ENCODE results near the gene CLSTN2. TPM values are rescaled to one million over a fixed set of nuclear protein-coding genes. Genes with fewer than 3 reads are reported as not detected.

The CLSTN2 gene
- total and polyA plus RNA-seq, 2 of the 8 experiments (the other 6 are each of a cell fraction or from before 2014, with no cell fraction given), result 0.39 to 0.52 TPM

- Histone ChIP-seq H3K4ac (replicated peaks; ENCODE audit: insufficient read length, low read depth, low read length) (no peak overlapping the region), H4K5ac (ENCODE audit: insufficient read length, low read depth, low read length) (no peak overlapping the region), H2AK5ac (ENCODE audit: low read depth, low read length) (no peak overlapping the region), H2BK15ac (ENCODE audit: low read length) (no peak overlapping the region), H3K18ac (ENCODE audit: extremely low read depth, low read length) (no peak overlapping the region), H3K23me2 (ENCODE audit: low read depth, low read length) (no peaks in the 10 kb centered on the region), H4K91ac (replicated peaks; ENCODE audit: insufficient read length, low read length) (no peak overlapping the region), H3K4me2 (ENCODE audit: insufficient read depth in 1 of 2, low read depth in 2 of 2, low read length in 2 of 2) (no peak overlapping the region), H3K14ac (ENCODE audit: insufficient read length) (no peak overlapping the region), H3K27ac (ENCODE audit: low read depth, low read length) (no peak overlapping the region), H4K8ac (ENCODE audit: extremely low read depth, insufficient read depth, low read length) (no peak overlapping the region; the same call in 1 of the 2 replicates), H3K4me1 (replicated peaks in 1 of 4; ENCODE audit: control insufficient read depth in 3 of 4, insufficient read depth in 4 of 4, low read length in 3 of 4) (peaks cover 0 to 7% (median 0%) of the 10 kb centered on the region in 4 experiments; a peak in 3 of 7 replicates), H3K9me3 (ENCODE audit: insufficient read depth in 2 of 2, low read depth in 1 of 2, low read length in 1 of 2) (no peaks in the 10 kb centered on the region; a peak in 1 of 4 replicates), H2BK20ac (ENCODE audit: low read length) (0 out of 2 replicates have a peak overlapping the region, but pooled peaks have one; percentile 48), H4K20me1 (replicated peaks in 1 of 2; ENCODE audit: control insufficient read depth in 1 of 2, insufficient read depth in 2 of 2, low read length in 2 of 2) (no peaks in the 10 kb centered on the region), H3K79me2 (ENCODE audit: control insufficient read depth in 1 of 2, insufficient read depth in 2 of 2, low read length in 2 of 2) (no peaks in the 10 kb centered on the region), H3K27me3 (replicated peaks in 1 of 4; ENCODE audit: control insufficient read depth in 3 of 4, extremely low read depth in 1 of 4, insufficient read depth in 3 of 4, low read length in 3 of 4) (no peaks in the 10 kb centered on the region), H2BK120ac (replicated peaks; ENCODE audit: low read depth, low read length) (no peak overlapping the region), H3K56ac (replicated peaks; ENCODE audit: insufficient read length, low read depth, low read length) (no peak overlapping the region), H2BK5ac (ENCODE audit: low read depth, low read length) (no peak overlapping the region), H2AFZ (ENCODE audit: low read length) (no peak overlapping the region), H2BK12ac (ENCODE audit: low read depth, low read length) (peak overlapping the region; percentile 30; the same call in 1 of the 2 replicates), H3K79me1 (ENCODE audit: low read depth, low read length) (no peaks in the 10 kb centered on the region), H3K23ac (ENCODE audit: insufficient read length) (no peak overlapping the region), H3K36me3 (ENCODE audit: control insufficient read depth in 2 of 4, insufficient read depth in 4 of 4, low read length in 3 of 4) (no peaks in the 10 kb centered on the region), H3K4me3 (ENCODE audit: extremely low read depth in 1 of 4, insufficient read depth in 2 of 4, low read depth in 3 of 4, low read length in 4 of 4) (no peak overlapping the region), H3K9ac (replicated peaks in 1 of 4; ENCODE audit: extremely low read depth in 1 of 4, low read depth in 3 of 4, low read length in 3 of 4) (no peak overlapping the region)
- DNase-seq (ENCODE audit: low read depth in 1 of 2, low spot score in 2 of 2) (no peak), FAIRE-seq (no peak)
- TF ChIP-seq KDM4A (IDR thresholded peaks at IDR 0.05; ENCODE audit: low read depth, low read length, severe bottlenecking) (no peak), EP300 (IDR thresholded peaks at IDR 0.05; ENCODE audit: borderline replicate concordance in 1 of 2, low read depth in 2 of 2, low read length in 2 of 2) (no peak), BRCA1 (IDR thresholded peaks at IDR 0.05; ENCODE audit: low read depth, low read length) (no peak), HDAC2 (IDR thresholded peaks at IDR 0.05; ENCODE audit: borderline replicate concordance in 1 of 2, low read depth in 2 of 2, low read length in 2 of 2) (no peak), GTF2F1 (IDR thresholded peaks at IDR 0.05; ENCODE audit: borderline replicate concordance, low read depth, low read length) (no peak), EZH2 (IDR thresholded peaks at IDR 0.05; ENCODE audit: low read depth, low read length, severe bottlenecking) (no peak), CEBPB (IDR thresholded peaks at IDR 0.05; ENCODE audit: low read depth, low read length) (peak; percentile 31; the same call in 1 of the 2 replicates), POLR2AphosphoS5 (IDR thresholded peaks at IDR 0.05; ENCODE audit: low read depth, low read length) (no peak)
- ChIA-PET CTCF (ENCODE audit: partially characterized antibody) (interaction anchor here (1.1 to 1.9 kb wide), 6 partner anchors 9 to 482 kb away, joined by 3 to 5 read pairs (median 4); no protein-coding TSS in a partner anchor), POLR2A (ENCODE audit: partially characterized antibody) (interaction anchor here (0.5 kb wide), 1 partner anchor 1571 kb away, joined by 3 read pairs; no protein-coding TSS in a partner anchor)
- 95% methylated on average over 9 of the region's 9 CpGs; no CpG with 5 or more reads in 1 of the 2 experiments for WGBS, 2 experiments (ENCODE audit: extremely low coverage in 1 of 2, insufficient coverage in 1 of 2, insufficient read length in 1 of 2, insufficient replicate concordance in 2 of 2, low coverage in 1 of 2, low lambda C conversion rate in 2 of 2, missing lambda C conversion rate in 1 of 2)
Observed at GRCh38 chr3:140252812-140253656, 318.0 kb downstream of the CLSTN2 start.

All from H1 (cell line).